ENCODE data around the gene COX19. TPM values are rescaled to one million over a fixed set of nuclear protein-coding genes. Genes with fewer than 3 reads are reported as not detected.
A peak's percentile ranks its signal among the peaks of the same experiment; 100 is the strongest.

COX19 gene
- total RNA-seq, 1 donor from 2014 or later: 20.3 TPM

DNA sequence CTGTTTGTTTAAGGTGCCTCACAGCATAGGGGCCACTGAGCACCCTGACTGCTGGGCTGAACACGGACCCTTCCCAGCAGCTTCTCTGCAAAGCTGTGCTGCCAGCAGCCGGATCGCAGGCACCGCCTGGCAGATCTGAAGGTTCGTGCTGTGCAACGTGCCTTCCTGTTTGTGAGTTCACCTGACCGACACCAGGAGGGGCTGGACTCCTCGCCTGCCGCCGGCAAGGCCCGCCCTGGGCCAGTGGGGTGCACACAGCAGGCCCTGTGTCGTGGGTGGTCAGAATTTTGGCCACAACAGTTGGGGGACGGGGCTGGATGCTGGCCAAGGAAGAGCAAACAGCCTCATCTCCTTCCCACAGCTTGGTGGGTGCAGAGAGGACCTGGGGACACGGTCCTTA lies 20.2 kb upstream of the COX19 start:
- H3K9me3 Mint-ChIP-seq (ENCODE audit: low read depth): no peaks in the 10 kb centered on the region
- H3K27ac Mint-ChIP-seq: no peak overlapping the region
- TF ChIP-seq, protein P1, sequence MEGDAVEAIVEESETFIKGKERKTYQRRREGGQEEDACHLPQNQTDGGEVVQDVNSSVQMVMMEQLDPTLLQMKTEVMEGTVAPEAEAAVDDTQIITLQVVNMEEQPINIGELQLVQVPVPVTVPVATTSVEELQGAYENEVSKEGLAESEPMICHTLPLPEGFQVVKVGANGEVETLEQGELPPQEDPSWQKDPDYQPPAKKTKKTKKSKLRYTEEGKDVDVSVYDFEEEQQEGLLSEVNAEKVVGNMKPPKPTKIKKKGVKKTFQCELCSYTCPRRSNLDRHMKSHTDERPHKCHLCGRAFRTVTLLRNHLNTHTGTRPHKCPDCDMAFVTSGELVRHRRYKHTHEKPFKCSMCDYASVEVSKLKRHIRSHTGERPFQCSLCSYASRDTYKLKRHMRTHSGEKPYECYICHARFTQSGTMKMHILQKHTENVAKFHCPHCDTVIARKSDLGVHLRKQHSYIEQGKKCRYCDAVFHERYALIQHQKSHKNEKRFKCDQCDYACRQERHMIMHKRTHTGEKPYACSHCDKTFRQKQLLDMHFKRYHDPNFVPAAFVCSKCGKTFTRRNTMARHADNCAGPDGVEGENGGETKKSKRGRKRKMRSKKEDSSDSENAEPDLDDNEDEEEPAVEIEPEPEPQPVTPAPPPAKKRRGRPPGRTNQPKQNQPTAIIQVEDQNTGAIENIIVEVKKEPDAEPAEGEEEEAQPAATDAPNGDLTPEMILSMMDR (IDR thresholded peaks at IDR 0.05; ENCODE audit: unreplicated experiment): no peak

DNA sequence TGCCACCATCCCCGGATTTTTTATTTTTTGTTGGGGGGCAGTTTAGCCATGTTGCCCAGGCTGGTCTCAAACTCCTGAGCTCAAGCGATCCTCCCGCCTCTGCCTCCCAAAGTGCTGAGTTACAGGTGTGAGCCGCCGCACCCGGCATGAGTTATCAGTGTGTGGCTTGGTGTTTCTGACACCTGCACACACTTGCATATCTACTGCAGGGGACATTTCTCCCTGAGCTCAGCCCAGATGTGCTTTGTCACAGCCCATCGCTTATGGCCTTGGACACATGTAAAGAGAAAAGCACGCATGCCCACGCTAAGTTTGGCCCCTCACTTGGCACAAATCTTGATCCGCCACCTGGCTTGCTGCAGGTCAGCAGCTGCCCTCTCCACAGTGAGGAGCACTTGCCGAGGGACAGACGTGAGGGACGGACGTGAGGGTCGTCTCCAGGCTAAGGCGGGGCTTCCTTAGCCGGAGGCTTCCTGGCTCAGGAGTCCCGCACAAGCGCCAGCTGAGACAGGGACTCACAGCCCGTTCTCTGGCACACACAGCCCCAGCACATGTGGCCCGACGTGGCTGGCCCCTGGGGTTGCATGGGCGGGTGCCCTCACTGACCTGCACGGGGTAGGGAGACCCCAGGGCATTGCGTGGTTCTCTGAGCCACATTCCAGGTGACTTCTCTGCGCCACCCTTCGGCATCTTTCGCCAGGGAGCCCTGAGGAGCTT lies 19.4 kb upstream of the COX19 start:
- H3K36me3 Mint-ChIP-seq (ENCODE audit: insufficient read depth): no peaks in the 10 kb centered on the region
- no peak overlapping the region for H3K27ac Mint-ChIP-seq
- TF ChIP-seq, protein P1 (IDR thresholded peaks at IDR 0.05; ENCODE audit: unreplicated experiment): no peak
- H3K27me3 Mint-ChIP-seq: no peaks in the 10 kb centered on the region
- no peak for DNase-seq (ENCODE audit: low spot score, unreplicated experiment)
- no peak overlapping the region for H3K4me3 Mint-ChIP-seq (ENCODE audit: low read depth)
- H3K9me3 Mint-ChIP-seq (ENCODE audit: low read depth): no peaks in the 10 kb centered on the region
- H3K4me1 Mint-ChIP-seq (ENCODE audit: low read depth): peaks cover 4% of the 10 kb centered on the region

More for the DNA sequence above, 20.2 kb upstream of the COX19 start:
- Mint-ChIP-seq H3K4me1 (ENCODE audit: low read depth) (peaks cover 4% of the 10 kb centered on the region), H3K27me3 (no peaks in the 10 kb centered on the region), H3K36me3 (ENCODE audit: insufficient read depth) (no peaks in the 10 kb centered on the region), H3K4me3 (ENCODE audit: low read depth) (no peak overlapping the region)
- DNase-seq (ENCODE audit: low spot score, unreplicated experiment): no peak

DNA sequence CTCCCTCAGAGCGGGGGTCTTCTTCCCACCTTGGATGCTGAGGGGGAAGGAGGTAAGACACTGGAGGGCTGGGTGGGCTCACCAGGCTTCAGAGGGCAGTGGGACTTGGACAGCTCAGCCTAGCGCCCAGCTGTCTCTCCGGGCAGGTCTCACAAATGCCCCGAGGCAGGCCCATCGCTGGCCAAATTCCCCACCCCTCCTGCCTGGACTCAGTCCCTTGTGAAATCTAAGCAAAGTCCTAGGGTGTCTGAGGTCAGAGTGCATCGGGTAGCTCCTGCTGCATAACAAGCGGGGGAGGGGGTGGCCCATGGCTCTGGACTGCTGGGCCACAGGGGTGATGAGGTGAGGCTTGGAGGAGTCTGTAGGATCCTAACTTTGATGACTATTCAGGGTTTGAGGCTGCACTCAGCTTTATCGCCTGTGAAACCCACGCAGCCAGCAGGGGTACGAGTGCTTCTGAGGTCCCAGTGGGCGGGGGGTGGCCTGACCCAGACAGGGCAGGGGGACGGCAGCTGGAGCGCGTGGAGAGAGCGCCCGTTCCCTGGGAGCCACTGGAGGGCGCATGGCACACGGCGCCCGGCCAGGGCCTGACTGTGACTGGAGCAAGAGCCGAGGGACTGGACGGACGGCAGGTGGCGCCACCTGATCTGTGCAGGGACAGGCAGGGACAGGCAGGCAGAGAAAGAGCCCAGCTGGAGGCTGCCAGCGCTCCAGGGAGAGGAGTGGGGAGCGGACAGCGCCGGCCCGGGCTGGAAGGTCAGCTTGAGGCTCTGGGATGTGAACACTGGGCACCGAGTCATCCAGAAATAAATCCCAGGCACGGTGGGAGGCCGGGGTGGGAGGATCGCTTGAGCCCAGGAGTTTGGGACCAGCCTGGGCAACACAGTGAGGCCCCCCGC lies 17.6 kb upstream of the COX19 start:
- Mint-ChIP-seq H3K9me3 (ENCODE audit: low read depth) (no peaks in the 10 kb centered on the region), H3K36me3 (ENCODE audit: insufficient read depth) (no peaks in the 10 kb centered on the region), H3K4me1 (ENCODE audit: low read depth) (peaks cover 4% of the 10 kb centered on the region), H3K27ac (peak overlapping the region; percentile 11), H3K4me3 (ENCODE audit: low read depth) (no peak overlapping the region), H3K27me3 (no peaks in the 10 kb centered on the region)
- TF ChIP-seq, protein P1 (IDR thresholded peaks at IDR 0.05; ENCODE audit: unreplicated experiment): peak; percentile 100
- peak; percentile 98 for DNase-seq (ENCODE audit: low spot score, unreplicated experiment)

DNA sequence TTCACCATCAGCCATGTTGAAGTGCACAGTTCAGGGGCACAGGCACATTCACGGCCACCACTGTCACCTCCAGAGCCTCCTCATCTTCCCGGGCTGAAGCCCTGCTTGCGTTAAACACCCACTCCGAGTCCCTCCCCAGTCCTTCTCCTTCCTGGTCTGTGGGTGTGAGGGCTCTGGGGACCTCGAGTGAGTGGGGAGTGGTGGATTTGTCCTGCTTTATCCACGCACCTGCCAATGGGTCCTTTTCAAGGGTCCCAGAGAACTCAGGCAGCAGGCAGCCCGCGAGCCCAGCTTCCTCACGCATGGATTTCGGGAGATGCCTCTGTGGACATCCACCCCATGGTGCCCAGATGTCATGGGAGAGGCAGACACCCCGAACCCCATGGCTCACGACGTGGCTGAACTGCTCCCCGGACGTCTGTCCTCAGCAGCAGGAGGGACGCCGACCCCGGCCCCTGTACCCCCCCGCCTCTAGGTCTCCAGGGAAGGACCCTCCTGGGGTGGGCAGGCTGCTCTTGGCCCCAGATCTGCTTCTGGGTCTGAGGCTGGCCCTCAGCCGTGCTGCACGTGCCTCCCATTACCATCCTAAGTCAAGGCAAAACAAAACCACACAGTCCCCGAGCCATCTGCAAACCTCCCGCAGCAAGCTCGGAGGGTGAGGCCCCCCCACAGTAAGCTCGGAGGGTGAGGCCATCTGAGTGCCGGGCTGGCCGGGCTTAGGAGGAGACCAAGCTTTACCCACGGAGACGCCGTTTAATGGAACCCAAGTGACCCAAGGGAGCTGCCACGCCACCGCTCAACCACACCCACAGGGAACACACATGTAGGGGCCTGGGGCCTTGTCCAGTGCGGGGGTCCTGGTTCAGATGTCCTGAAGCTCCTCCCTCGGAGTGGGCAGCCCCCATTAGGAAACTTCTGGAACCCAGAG lies 16.6 kb upstream of the COX19 start:
- Mint-ChIP-seq H3K27me3 (no peaks in the 10 kb centered on the region), H3K9me3 (ENCODE audit: low read depth) (no peaks in the 10 kb centered on the region), H3K4me1 (ENCODE audit: low read depth) (peaks cover 4% of the 10 kb centered on the region), H3K4me3 (ENCODE audit: low read depth) (no peak overlapping the region), H3K27ac (no peak overlapping the region), H3K36me3 (ENCODE audit: insufficient read depth) (no peaks in the 10 kb centered on the region)
- TF ChIP-seq, protein P1 (IDR thresholded peaks at IDR 0.05; ENCODE audit: unreplicated experiment): no peak
- no peak for DNase-seq (ENCODE audit: low spot score, unreplicated experiment)
